Iris pigment epithelial cell (primary cell): ENCODE data around the gene FHIT.

Source experiments
- DNase-seq: peaks from one replicate; pipeline ENCODE4 v3.0.0-alpha.2; 2011; ENCODE audit warnings: low read depth

The FHIT gene

DNA sequence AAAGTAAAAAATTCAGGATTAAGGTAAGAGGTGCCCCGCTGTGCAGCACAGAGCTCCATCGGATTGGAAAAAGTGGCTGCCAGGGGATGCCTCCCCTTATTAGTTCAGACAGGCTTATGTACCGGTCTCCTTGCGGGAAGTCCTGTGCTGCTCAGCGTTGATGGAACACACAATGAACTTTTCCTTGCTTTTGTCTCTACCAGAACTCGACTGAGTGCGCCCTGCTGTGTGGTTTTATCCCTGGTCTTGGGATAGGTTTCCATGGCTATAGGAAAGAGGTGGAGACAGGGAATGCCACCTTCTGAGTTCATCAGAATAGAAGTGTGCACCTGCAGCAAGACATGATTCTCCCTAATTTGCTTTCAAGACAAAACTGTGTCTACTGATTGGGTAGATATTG, 1455.5 kb downstream of the FHIT start:
- no peak for DNase-seq

DNA sequence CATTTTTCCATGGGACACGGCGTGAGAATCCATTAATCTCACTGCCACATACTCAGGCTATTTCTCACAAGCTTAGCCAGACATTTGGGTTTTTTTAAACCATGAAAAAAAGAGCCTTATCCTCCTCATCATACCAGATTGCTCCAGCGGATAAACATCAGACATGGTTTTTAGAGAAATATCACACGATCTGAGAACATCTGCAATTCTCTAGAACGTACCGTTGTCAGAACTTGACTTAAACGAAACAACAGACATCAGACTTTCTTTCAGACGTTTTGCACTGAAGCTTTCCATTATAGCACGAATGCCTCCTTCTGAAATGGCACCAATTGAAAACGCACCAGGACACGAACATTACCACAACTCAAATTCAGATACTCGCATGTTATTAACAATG, 1457.3 kb downstream of the FHIT start:
- DNase-seq = no peak

DNA sequence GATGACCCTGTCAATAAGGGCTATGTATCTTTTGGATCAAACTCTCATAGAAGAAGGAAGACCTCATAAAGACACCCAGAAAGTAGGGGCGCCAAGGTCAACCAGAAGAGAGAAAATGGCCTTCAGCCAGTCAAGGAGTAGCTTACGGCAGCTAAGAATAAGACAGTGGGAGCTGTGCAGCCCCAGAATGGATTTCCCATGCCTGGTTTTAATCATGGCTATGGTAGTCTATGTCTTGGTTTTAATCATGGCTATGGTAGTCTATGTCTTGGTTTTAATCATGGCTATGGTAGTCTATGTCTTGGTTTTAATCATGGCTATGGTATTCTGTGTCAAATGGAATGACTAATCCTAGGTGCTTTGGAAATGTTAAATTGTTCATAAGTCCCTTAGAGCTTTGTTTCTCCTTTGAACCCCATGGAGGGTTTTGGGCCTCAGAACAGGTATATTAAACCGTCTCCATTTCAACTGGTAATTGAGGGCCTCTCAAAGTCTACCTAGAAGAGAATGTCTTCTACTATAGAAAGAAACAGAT, 1459.4 kb downstream of the FHIT start:
- DNase-seq = no peak

DNA sequence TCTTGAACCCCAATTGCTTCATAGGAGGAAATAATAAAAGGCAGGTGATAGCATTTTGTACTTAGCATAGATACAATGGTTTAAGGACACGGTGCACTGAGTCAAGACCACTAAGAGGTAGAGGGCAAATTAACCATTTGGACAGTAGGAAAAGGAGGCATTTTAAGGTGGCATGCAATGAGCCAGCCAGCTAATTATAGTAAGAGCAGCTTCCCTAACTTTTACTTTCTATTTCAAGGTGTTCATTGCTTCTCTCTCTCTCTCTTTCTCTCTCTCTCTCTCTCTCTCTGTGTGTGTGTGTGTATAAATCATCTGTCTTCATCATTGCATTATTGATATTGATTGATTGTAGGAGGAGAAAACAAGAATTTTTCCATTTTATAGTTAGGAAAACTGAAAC, 1461.0 kb downstream of the FHIT start:
- DNase-seq = no peak

DNA sequence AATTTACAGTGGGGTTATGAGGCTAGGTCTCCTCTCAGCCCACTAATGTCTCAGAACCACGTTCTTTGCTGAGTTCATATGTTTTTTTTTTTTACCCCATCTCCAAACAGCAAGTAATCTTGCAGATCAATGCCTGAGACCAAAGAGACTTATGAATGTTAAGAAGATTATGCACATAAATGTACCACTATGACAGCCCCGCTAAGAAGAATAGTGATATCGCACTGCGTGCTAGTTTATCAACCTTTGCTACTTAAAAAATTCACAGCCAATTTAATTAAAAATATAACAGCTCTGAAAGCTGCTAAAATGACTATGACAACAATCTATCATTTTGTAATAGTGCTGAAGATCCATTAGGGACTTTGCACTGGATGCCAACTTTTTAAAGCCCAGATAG, 1462.5 kb downstream of the FHIT start:
- no peak for DNase-seq

DNA sequence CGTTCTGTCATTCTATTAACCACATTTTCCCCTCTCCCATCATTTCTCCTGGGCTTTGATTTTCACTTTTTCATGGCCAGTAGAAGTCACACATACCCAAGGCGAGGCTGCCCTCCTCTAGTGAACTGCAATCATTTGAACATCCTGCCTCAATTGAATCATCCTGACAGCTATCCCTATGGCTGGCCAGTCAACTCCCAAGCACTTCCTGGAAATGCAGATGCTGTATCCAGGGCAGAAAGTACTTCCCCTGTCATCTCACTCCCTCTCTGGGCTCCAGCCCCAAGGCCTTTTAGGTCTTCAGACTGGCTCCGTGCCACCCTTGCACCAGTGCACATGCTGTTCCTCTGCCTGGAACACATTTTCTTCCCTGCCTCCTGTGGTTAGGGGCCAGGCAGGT, 1463.1 kb downstream of the FHIT start:
- no peak for DNase-seq

DNA sequence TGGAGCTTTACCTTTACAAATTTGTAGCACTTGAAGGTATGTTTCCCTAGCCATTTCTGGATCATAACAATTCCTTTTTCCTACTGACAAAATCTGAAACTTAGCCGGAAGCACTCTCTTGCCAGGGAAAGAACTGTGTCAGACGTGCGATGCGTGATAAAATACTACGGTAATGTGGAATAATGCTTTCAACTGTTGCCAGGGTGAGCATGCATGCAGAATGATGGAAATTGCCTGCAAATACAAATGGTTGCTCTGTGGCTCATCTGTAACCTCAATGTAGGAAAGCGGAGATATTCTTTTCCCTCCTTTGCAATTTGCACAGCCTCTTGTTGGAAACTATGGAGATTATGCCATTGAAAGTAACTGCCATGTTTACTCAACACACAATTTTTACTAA, 1464.9 kb downstream of the FHIT start:
- no peak for DNase-seq

DNA sequence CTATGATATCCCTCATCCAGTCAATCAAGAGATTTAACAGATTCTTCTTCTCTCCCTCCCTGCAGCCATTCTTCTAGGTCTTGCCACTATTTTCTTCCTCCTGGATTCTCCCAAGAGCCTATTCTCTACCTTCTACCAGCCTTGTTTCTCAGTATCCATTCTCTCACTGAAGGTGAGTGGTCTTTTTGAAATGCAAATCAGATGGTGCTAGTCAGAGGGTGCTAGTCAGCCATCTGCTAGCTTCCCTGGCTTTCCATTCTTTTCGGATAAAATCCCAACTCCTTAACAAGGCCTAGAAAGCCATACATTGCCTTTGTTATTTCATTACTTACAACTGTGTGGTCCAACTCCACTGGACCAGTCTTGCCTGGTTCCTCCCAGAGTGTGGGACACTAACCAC, 1467.1 kb downstream of the FHIT start:
- no peak for DNase-seq

DNA sequence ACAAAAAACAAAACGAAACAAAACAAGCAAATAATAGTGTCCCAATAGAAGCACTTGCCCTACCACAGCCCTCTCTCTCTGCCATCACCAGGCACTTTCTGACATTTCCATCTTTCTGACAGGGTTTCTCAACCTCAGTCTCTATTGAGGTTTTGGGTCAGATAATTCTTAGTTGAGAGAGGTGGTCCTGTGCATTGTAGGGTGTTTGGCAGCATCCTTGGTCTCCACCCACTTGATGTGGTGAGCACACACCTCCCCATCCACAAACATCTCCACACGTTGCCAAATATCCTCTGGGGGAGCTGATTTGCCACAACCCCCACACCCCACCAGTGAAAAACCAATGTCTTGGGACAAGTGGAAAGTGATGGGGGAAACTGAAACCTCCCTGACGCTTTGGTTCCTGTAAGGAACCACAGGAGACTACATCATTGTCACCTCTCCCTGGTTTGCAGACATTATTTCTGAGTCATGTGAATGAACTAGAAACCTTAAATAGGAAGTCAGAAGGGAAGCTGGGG, 1467.7 kb downstream of the FHIT start:
- DNase-seq = no peak

DNA sequence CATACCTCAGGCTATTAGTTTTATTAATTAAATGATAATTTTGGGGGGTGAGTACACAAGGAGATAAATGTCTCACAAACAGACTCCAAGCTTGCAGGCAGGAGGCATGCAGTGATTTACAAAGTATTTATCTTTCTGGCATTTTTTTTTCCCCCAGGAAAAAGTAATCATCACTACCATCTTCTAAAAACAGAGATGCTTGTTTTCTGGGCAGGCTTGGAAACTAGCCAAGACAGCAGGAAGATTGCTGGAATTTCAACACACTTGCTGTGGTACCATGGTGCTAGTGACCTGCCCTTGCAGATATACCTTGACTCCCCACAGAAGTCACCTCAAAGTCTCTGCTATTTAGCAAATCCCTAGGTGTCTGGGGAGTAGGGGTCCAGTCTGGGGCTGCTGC, 1468.6 kb downstream of the FHIT start:
- no peak for DNase-seq

DNA sequence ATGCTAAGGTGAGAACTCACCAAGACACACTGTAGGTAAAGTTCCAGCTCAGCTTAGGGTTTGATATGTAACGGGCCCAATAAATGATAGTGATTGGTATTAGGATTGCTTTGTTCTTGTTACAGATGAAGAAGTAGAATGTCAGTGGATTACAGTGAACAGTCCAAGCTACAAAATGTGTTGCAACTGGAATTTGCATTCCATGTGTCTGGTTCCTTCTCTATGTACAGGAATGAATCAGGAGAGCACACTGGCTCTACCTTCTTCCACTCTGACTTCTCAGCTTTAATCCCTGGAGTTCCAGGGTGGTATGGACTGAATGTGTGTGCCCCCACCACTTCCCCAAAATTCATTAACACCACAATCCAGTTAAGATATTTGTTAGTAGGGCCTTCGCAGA, 1471.0 kb downstream of the FHIT start:
- peak; percentile 17 for DNase-seq

DNA sequence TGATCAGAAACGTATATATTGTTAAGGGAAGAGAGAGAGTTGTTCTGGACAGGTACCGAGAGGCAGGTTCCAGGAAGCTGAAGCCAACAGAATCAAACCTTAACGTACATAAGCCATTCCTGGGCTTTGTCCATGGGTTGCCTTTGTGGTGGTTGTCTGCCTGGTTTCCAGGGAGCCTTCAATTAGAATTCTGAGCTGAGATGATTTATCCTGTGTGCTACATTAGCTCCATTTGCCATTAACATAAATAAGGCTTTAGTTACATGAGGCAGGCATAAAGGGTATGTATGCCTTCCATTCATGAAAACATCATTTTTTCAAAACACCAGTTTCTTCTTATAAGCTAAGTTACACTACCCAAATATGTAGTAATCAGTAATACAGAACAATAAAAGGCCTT, 1472.0 kb downstream of the FHIT start:
- DNase-seq = no peak

DNA sequence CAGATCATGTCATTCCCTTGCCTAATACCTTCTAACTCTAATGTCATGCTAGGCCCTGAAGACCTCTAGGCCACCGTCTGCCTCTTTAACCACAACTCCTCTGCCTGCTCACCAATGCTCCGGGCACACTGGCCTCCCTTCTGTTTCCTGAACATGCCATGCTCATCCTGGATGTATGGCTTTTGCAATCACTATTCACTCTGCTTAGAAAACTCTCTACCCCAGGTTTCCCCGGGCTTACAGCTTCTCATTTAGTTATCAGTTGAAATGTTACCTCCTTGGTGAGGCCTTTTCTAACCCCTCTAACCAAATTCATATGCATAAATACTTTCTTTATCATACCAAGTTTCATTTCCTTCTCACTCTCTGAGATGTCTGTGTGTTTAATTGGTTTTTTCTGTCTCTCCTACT, 1473.6 kb downstream of the FHIT start:
- DNase-seq = no peak

DNA sequence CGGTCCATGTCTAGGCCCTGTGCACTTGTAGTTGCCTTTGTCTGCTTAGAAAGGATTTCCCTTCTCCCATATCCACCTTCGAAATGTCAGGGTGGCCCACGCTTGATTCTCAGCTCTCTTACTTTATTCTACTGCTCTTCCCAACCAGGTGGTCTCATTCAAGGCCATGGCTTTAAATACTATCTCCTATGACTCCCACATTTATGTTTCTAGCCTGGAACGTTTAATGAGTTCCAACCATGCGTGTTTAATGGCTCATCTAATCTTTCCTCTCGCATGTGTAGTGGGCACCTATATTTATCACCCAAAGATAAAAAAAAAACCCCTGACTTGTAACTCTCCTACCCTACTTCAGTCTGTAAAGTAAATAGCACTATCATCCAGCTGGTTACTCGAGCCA, 1474.2 kb downstream of the FHIT start:
- no peak for DNase-seq

DNA sequence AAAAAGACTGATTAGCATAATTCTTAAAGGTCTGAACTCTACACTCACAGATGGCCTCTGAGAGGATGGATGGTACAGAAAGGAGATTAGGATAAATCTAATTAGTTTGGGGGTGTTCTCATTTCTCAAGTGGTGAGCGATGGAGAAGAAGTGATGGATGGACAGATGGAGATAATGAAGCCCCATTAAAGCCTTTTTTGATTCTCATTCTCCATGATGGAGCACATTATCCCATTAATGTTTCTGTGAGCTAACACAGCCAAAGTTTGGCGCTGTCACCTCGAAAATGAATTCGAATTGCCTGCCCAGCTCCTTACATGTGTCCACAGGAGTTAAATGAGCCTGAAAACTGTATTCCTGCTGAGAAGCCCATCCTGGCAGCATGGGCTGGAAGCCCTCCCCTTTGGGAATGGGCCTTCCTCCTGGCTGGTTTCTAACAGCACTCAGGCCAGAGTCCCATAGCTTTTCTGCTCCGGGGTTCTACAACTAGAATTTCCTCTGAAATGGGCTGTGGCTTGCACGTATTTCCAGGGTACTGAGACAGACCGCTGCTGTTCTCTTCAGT, 1475.4 kb downstream of the FHIT start:
- no peak for DNase-seq

DNA sequence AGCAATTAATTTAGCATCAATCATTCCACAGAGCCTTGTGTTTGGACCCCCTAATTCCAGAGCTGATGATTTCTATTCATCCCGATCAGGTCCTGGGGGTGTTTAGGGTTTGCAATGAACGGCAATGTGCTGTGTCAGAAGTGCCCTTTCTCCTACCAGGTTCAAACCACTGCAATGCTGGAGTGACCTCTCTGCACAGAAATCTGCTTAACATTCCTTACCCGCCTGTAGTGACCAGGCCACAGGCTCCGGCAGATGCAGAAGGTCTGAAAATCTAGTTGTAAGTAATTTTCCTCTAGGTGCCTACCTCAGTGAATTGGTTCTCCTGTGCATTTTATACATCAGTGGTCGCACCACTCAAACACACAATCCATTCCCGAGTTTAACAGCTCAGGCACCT, 1476.1 kb downstream of the FHIT start:
- peak; percentile 34 for DNase-seq

DNA sequence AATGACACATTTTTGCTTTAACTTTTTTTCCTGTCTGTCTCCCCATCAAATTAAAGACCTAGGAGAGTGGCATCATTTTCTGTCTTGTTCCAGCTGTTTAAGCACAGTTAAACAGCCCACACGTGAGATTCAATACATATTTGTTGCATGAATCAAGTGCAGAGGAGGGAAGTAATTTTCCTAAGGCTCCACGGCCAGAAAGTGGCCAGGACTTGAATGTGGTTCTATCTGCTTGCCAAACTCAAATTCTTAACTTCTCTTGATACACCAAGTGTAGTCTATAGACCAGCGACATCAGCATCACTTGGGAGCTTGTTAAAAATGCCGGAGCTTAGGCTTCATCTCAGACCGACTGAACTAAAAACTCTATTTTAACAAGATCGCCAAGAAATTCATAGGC, 1476.6 kb downstream of the FHIT start:
- peak; percentile 86 for DNase-seq

DNA sequence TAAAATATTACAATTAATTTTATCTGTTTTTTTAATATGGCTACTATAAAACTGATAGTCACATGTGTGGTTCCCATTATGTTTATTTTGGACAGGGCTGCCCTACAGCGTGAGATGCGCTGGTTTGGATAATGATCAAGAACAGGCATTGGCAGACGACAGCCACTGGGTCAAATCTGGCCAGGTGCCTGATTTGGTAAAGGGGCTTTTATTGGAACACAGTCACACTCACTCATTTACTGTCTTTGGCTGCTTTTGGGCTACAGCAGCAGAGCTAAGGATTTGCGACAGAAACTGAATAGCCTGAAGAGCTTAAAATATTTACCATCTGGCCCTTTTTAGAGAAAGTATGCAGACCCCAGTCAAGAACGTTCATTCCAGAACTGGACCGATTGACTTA, 1477.3 kb downstream of the FHIT start:
- DNase-seq = no peak

DNA sequence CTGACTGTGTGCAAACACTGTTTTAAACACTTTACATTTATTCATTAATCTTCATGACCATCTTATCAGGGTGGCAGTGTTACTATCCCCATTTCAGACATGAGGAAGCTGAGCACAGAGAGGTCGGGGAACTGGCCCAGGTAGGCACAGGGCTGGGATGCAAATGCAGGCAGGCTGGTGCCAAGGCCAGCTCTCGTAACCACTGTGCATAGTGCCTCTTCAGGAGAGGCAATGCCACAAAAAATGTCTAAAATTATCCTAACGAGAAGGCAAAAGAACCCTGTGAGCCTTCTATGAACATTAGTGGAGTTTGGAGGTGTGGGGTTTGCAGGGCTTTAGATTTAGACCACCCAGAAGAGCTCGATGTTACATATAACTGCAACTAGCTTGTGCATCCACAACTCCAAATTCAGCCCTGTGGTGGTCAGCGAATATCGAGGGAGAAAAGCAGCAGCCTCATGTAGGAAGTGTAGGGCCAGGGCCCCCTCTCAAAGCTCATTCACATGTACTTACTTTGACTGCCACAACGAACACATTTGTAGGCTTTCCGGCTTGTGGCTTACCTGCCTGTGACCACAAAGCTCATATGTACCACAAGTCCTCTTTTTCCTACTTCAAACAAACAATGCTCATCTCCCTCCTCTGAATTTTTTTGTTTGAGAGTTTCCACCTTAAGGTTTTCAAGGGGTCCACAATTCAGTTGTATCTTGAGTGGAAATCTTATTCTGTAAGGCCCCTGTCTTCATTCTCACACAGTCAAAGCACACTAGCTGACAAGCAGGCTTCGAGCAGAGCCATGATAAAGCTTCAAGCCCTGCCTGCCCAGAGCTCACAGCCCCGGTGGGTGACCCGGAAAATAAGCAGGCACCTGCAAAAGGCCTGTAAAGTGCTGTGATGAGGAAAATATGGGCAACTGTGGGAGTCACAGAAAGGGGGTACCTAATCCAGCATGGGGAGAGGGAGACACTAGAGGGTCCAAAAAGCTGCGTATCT, 1478.5 kb downstream of the FHIT start:
- DNase-seq = no peak

DNA sequence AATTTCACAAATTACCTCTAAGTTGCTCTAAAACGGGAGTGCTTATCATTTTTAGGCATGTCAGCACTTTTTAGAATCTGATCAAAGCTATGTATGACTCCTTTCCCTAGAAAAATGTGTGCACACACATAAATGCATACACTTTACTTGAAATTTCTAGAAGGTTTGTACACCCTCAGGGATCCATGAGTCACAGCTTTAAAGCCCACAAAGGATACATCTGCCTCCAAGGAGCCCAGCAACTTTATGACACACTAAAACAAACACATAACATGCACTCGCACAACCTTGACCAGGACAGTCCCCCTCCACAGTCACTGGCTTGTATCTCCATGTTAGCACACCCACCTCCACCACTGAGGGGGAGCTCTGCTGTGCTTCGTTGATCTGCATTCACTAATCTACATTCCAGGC, 1479.5 kb downstream of the FHIT start:
- peak; percentile 93 for DNase-seq

DNA sequence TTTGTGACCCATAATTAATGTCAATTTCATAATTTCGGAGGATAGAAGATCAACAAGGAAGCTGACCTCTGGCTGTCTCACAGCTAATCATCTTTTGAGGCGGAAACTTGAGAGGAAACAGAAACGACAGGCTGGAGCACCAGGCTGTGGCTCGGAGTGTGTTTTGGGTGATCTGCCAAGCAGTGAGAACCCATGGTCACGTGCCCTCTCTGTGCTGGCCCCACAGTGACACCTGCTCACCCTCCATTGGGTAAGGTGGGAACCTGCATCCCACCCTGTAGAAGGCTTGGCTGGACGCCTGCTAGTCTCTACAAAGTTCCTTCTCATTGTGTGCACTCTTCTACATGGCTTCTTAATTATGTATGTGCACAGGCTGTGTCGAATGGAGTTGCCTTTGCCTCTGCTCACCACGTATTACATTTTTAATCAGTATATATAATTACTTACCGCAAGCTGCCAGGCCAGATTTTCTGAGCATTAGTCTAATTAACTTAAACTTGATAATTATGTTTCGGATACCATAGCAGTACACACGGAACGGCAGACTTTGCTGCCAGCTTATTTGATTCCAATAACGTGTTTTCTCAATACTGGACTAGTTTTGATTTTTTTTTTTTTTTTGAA, 1482.0 kb downstream of the FHIT start:
- DNase-seq = no peak

DNA sequence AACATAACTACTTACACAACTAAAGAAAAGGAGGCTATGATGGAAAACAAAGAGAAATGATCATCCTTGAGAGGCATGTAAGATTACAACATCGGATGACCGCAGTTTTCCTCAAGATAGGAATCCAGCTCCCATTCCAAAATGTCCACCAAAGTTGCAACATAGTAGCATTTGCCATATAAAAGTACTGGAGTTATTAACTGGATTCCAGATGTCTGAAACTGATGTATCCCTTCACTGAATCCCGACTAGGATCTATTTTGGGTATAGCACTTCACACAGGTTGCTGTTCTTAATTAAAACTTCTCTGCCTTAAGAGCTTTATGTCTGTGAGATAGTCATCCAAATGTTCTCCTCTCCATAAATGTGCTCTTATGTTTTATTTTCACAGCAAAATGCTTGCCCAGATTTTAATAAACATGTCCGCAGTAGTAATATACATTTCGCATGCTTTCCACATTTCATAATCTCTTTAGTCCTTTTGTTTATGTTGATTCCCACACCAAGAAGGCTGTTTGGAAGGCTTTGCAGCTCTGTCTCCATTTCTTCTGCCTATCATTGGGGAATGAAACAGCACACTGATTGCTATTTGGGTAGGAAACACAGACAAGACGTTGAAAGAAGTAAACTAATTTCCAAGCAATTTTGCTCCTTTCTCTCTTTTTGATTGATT, 1484.9 kb downstream of the FHIT start:
- peak; percentile 42 for DNase-seq
